Measurements from ENCODE around the gene SLC7A10.

GRCh38 chr19:33161201-33161600 is 64.4 kb downstream of the SLC7A10 start:
- no peak for TF ChIP-seq POLR2A (IDR thresholded peaks at IDR 0.05)
- no peak for TF ChIP-seq CTCF (IDR thresholded peaks at IDR 0.05)
